NCI-H187 treated with DMSO at 0.1 percent for 48 hours (cell line): Measurements from ENCODE around the gene TUBA3C.

Experiments
- DNase-seq: peaks from one replicate; lab custom pipeline; 2025; lab: John Stamatoyannopoulos, UW

Gene TUBA3C

DNA sequence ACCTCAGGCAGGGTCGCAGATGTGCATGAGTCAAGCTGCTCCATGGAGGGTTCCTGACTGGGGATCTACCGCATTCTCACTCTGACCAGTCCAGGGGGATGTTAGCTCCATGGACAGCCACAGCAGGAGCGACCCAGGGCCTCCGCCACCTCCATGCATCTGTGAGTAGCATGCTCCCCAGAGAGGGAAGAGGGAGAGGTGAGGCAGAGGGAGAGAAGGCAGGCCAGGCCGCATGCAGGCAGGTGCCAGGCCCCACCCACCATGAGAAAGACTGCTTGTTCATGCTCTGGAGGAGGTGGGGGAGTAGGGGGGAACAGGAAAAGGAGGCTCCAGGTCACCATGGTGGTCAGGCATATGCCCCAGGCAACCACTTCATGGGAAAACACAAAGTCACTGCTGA, 20.3 kb downstream of the TUBA3C start:
- no peak for DNase-seq

DNA sequence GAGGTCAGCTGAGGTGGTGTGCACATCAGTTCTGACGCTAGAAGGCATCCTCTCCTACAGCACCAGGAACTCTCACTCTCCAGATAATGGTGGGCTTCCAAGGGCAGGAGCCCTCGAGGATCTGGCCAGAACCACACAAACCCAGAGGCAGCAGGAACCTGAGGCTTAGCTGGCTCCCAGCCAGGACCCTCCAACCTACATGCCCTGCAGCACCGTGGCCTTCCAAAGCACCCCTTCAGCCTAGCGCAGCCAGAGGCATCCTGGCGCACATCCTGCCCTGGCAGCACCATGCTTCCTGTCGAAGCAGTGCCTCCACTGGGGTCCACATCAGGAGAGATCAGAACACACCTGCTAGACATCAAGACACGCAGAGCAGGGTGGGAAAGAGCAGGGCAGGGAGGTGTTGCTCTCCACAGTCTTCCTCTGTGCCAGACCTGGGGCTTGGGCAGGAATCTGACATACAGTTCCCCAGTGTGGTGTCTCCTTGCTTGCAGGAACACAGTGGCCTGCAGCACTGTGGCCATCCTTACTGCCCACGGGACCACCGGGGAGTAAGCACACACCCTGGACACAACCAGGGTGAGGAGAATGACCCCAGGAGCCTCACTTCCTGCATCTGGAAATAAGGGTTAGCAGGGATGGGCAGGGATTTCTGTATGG, 21.7 kb downstream of the TUBA3C start:
- no peak for DNase-seq

DNA sequence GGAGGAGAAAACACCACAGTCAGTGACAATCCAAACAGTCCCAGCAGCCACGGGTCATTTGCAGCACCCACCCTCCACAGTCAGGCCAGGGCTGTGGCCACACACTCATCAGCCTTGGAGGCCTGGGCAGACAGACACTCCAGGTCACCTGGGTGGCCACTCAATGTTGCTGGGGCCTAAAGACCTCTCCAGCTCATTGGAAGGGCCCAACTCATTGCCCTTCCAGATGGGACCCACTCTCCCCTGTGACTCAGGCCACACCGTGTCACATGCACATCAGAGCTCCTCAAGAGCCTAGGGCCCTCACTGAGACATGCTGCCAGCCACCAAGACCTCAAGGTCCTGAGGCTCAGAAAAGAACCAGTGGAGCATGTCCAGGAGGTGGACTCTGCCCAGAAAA, 22.4 kb downstream of the TUBA3C start:
- DNase-seq = no peak

DNA sequence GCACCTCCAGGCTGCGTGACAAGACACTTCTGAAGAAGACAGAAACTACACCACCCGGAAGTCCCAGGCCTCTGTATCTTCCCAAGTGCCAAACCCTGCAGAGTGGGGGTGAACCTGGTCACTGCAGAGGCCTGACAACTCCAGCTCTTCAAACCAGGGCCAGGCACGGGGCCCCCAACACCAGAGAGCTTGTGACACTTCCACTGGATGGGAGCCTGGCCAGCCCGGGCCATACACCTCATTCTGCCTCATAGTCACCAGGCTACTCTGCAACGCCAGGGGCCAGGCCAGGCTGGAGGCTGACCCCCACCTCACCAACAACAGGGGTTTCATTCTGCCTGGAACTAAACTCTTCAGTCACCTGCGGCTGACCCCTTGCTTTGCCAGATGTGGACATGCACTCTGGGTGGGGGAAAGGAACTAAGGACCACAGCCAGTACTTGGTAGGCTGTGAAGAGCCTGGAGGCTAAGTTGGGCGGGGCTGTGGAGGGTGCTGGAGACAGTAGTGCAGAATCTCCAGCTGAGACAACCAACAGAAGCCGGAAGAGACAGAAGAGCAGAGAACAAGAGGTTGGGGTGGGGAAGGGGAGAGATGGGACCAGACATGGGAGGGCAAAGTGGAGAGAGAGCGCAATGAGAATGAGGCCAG, 23.0 kb downstream of the TUBA3C start:
- no peak for DNase-seq

DNA sequence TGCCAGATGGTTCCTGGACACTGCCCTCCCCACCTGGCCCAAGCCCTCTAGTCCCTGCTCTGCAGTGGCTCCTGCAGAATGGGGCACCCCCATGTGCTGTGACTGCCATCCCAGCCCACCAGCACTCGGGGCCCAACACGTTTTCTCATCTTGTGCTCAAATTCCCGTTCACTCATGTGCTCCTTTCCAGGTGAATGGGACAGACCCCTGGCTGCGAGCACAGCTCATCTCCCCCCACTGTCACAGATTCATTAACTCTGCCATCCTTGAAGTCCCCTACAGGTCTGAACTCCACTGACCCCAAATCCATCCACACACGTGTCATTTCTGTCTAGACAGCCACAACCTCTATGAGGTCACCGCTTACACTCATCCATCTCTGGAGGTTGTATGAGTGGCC, 23.6 kb downstream of the TUBA3C start:
- no peak for DNase-seq

DNA sequence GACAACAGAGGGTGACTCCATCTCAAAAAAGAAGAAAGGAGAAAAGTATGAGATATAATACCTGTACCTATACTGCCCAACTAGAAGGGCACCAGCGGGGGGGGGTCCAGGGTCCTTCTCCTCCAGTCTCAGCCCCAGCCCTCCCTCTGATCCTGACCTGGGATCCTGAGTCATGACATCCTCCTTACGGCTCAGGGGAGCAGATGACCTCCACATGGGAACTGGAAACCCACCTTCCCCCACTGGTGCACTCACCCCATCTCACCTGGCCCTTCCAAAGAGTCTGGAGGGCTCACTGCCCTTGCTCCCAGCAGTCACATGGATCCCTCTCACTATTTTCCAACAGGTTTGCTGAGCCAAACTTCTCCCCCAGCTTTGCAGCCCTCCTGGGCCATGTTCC, 24.2 kb downstream of the TUBA3C start:
- no peak for DNase-seq

DNA sequence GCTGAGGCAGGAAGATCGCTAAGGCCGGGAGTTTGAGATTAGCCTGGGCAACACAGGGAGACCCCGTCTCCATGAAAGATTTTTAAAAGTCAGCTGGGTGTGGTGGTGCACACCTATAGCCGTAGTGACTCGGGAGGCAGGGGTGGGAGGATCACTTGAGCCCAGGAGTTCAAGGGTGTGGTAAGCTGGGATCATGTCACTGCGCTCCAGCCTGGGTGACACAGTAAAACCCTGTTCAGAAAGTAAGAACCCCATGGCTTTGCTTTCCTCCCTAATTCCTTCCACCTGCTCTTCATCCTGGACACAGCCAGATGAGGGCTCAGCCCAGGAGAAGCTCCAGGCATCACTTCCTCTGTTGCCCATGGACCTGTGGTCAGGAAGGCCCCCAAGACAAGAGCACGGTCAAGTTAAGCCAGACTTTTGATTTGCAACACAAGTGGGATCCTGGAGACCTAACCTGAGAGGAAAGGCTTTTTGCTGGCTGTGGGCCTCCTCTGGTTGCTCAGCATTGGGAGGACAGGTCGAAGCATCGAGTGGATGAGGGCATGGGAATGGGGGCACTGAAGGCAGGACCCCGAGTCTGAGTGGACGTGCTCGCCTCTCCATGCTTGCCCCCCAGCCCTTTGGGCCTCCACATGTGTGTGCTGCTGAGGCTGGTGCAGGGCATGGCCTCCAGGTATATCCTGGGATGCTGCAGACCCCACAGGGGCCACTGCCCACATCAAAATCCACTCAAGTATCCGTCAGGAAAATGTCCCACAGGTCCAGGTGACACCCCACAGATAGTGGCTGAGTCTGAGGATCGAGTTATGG, 25.4 kb downstream of the TUBA3C start:
- DNase-seq = no peak

DNA sequence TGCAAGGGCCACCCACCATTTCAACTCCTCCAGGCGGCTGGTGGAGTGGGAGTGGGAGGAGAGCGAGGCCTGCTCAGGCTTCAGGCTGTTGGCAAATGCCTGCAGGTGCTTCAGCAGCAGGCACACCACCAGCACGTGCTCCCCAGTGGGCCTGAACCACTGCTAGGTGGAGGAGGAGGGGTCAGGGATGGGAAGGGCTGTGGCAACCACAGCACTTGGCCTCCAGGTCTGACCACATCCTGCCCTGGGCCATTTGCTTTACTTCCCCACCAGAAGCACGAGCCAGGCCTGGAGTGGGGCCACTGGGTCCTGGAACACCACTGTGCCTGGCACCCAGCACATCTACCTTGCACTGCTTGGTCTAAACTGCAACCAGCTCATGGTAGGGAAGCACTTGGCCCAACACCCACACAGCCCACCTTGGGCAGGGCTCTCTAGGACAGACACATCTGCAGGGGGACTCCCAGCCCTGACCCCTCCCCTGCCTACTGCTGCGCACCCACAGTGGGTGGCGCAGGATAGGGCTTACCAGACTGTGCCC, 26.2 kb downstream of the TUBA3C start:
- no peak for DNase-seq

DNA sequence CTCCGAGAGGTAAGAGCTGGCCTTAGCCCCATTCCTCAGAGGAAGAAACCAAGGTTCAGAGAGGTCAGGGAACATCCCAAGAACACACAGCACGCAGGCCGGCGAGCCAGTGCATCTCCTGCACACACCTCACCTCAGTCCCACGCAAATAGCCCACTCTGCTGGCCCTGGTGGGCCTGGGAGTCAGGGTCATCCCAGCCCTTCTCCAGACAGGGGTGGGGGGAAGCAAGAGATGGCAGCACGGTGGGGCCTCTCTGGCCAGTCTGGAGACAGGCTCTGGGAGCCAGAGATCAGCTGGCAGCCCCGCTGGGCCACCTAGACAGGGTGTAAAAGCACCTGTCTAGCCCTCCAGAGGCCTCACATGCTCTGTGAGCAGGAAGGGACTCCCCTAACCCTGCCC, 26.8 kb downstream of the TUBA3C start:
- no peak for DNase-seq

DNA sequence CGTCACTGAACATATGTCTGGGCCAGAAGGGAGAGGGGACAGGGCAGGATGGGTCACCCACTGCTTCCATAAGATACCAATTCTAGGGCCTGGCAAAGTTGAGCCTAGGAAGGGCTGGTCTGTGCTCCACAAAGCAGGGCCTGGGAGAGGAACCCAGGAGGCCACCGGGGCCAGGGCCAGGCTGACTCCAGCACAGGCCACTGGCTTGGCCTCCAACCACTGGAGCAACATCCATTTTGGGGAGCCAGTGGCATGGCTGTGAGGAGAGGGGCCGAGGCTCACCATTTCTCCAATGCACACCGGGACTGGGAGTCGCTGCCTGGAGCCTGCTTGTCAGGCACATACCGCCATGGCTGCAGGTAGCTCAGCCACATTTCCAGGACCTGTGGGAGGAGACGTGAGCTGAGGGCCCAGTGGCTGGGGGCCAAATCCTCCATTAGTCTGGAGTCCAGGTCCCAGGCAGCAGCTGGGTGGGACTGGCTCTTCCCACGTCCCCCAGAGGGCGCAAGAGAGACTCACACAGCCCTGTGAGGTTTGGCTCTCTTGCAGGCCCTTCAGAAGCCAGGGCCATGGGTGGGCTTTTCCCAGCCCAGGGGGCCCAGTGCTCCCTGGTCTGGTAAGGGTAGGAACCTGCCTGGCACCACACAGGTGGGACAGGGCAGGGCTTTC, 27.7 kb downstream of the TUBA3C start:
- no peak for DNase-seq

DNA sequence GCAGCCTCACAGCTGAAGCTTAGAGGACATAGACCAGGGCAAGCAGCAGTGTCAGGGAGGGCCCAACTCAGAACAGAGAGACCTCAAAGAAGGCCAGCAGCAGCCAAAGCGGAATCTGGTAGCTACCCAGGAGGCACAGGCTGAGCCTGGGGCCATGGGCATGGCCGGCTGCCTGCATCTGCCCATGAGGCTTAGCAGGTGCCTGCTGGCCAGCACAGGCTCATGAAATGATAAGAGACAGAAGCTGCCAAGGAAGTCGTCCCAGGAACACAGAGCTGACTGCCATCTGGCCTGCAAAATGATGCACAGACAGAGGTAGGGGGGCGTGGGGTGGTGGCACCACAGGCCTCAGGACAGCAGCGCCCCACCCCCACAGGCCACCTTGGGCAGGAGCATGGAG, 29.2 kb downstream of the TUBA3C start:
- no peak for DNase-seq

DNA sequence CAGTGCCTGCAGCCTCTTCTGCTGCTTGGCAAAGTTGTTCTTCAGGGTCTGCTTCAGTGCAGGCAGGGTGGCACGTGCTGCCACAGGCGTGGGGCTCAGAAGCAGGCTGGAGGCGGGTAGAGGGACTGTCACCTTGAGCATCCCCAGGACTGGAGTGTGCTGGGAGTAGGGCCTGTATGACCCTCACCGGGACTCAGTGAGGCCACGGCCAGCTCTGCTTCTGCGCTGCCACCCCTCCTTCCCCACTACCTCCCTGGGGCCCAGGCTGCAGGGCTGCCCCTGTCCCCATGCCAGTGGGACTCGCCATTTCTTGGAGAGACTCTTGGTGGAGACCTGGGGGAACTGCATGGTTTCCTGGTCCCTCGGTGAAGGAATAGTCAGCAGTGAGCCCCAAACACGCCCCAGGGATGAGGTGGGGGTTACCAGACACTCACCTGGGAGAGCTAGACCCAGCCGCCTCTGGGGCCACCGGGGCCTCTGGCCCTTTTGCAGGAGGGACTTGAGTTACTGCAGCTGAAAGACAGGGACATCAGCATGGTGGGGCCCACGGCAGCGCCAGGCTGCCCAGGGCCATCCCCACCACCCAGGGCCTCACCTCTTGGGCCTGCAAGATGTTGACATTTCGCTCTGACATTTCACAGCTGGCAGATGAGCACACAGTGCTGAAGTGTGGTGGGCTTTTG, 29.9 kb downstream of the TUBA3C start:
- no peak for DNase-seq

DNA sequence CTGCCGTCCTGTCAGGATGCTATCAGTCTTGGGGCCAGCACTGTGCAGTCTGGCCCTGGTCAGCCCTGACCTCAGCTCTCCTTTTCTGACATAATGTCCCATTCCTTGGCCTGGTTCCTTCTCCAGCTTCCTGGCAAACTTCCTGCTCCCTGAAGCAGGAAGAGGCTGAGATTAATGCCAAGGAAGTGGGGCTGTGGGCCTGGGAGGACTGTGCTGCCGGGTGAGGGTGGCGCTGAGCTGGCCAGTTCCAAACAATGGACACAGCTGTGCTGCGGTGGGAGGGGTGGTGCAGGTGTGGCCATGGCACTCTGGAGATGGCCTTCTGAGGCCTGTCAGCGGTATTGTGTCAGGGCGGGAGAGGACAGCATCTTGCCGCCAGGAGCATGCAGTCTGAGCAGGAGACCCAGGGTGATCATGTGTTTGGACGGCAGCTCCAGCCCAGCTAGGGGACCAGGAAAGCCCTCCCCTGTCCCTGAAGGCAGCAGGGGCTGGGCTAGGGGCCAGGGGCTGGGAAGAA, 30.9 kb downstream of the TUBA3C start:
- no peak for DNase-seq

DNA sequence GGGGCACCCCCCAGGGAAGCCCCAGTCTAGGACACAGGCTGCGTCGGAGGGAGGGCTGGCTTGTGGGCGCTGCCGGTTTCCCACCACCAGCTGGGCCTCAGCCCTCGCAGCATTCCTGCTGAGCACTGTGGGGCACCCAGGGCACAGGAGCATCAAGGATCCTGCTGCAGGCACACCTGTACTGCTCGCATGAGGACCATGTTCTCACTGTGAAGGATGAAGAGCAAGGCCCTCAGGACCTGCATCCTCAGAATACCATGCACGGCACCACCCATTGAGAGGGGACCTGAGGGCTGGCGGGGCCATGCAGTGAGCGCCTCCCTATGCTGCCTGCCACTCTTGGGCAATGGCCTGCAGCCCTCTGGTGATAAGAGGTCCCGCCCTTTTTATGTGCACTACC, 31.4 kb downstream of the TUBA3C start:
- no peak for DNase-seq

DNA sequence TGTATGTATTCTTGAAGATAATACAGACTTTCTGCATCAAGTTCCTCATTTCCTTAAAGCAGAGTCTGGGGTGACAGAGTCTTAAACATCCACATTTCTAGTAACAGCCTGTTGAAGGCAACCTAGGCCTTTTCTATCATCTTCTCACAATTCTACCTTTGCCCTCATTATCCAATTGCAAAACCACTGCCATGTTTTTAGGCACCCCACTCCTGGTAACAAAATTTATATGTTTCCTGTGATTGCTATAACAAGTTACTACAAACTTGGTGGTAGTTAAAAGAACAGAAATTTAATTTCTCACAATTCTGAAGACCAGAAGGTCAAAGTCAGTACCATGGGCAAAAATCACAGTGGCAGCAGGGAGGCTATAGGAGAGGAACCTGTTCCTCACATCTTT, 33.1 kb downstream of the TUBA3C start:
- no peak for DNase-seq
